OCI-LY1 (cell line): Measurements from ENCODE around the gene SUPT5H.

Source experiments
- H2AFZ ChIP-seq: fragments of 200-600 bp; sonication (generic), shearing (Covaris generic); 2 replicates; pipeline ENCODE4 v1.6.0; 2014; ENCODE audit warnings: antibody characterized with exemption, mild to moderate bottlenecking, low read length
- H3F3A ChIP-seq: fragments of 200-600 bp; sonication (generic), shearing (Covaris generic); 2 replicates; pipeline ENCODE4 v1.6.0; 2014; ENCODE audit warnings: mild to moderate bottlenecking, antibody characterized with exemption, low read length, moderate library complexity; ENCODE audit not compliant: insufficient read depth
- H3K27ac ChIP-seq: fragments of 200-600 bp; sonication (generic); 2 replicates; pipeline ENCODE4 v1.5.1; 2014; ENCODE audit warnings: low read length, mixed run types, mild to moderate bottlenecking, low read depth; ENCODE audit not compliant: poor library complexity, severe bottlenecking
- H3K27me3 ChIP-seq: fragments of 200-600 bp; sonication (generic); 2 replicates; pipeline ENCODE4 v1.6.0; 2014; ENCODE audit warnings: antibody characterized with exemption, mild to moderate bottlenecking, low read length, moderate library complexity; ENCODE audit not compliant: insufficient read depth
- H3K36me3 ChIP-seq: fragments of 200-600 bp; sonication (generic); 2 replicates; pipeline ENCODE4 v1.6.1; 2014; ENCODE audit warnings: mild to moderate bottlenecking, antibody characterized with exemption, low read length, moderate library complexity, mixed read lengths; ENCODE audit not compliant: insufficient read depth
- H3K4me1 ChIP-seq: fragments of 200-600 bp; sonication (generic); 2 replicates; pipeline ENCODE4 v1.5.1; 2014; ENCODE audit warnings: mild to moderate bottlenecking, low read length, moderate library complexity; ENCODE audit not compliant: insufficient read depth, severe bottlenecking
- H3K4me2 ChIP-seq: fragments of 200-600 bp; sonication (generic), shearing (Covaris generic); 2 replicates; pipeline ENCODE4 v1.6.1; 2014; ENCODE audit warnings: low read length
- H3K4me3 ChIP-seq: fragments of 200-600 bp; sonication (generic); 2 replicates; pipeline ENCODE4 v1.5.1; 2014; ENCODE audit warnings: low read length, low read depth, mild to moderate bottlenecking, mixed read lengths; ENCODE audit not compliant: poor library complexity, severe bottlenecking
- H3K79me2 ChIP-seq: fragments of 200-600 bp; shearing (Covaris generic); 2 replicates; pipeline ENCODE4 v1.6.1; 2016; ENCODE audit warnings: mixed run types, low read length, mixed read lengths; ENCODE audit not compliant: insufficient read depth
- H3K9ac ChIP-seq: fragments of 200-600 bp; sonication (generic), shearing (Covaris generic); 2 replicates; pipeline ENCODE4 v1.6.1; 2014; ENCODE audit warnings: mild to moderate bottlenecking, low read length, mixed read lengths
- H3K9me2 ChIP-seq: fragments of 200-600 bp; sonication (generic), shearing (Covaris generic); 2 replicates; pipeline ENCODE4 v1.6.1; 2014; ENCODE audit warnings: low read depth, mild to moderate bottlenecking, low read length, mixed read lengths
- H3K9me3 ChIP-seq: fragments of 200-600 bp; shearing (Covaris generic); 2 replicates; pipeline ENCODE4 v1.6.1; 2014; ENCODE audit warnings: low read length, mixed read lengths
- H4K20me1 ChIP-seq: fragments of 200-600 bp; sonication (generic), shearing (Covaris generic); 2 replicates; pipeline ENCODE4 v1.6.0; 2016; ENCODE audit warnings: mild to moderate bottlenecking, low read length; ENCODE audit not compliant: insufficient read depth
- CTCF ChIP-seq: fragments of 200-600 bp; sonication (generic), shearing (Covaris generic); IDR thresholded peaks from 2 replicates; pipeline ENCODE4 v1.5.1; 2017; ENCODE audit warnings: mild to moderate bottlenecking, antibody characterized with exemption, low read length, moderate library complexity, mixed read lengths
- EZH2 ChIP-seq: fragments of 200-600 bp; sonication (generic), shearing (Covaris generic); IDR thresholded peaks from 2 replicates; pipeline ENCODE4 v1.8.0; 2017; ENCODE audit warnings: borderline replicate concordance, mixed run types, mild to moderate bottlenecking, antibody characterized with exemption, low read length, moderate library complexity, mixed read lengths

SUPT5H gene

GRCh38 chr19:39469567-39469966 lies 24.2 kb downstream of the SUPT5H start:
- Histone ChIP-seq H3K4me1 (no peaks in the 10 kb centered on the region), H3K27ac (no peak overlapping the region), H3K4me2 (no peak overlapping the region), H3K36me3 (peaks cover 97% of the 10 kb centered on the region), H3F3A (no peaks in the 10 kb centered on the region), H3K4me3 (no peak overlapping the region), H3K79me2 (no peaks in the 10 kb centered on the region), H3K9me2 (no peaks in the 10 kb centered on the region), H3K9me3 (no peaks in the 10 kb centered on the region), H2AFZ (no peak overlapping the region), H3K9ac (no peak overlapping the region), H3K27me3 (no peaks in the 10 kb centered on the region), H4K20me1 (no peaks in the 10 kb centered on the region)
- TF ChIP-seq EZH2: no peak
- TF ChIP-seq CTCF: no peak

- Histone ChIP-seq H4K20me1 (no peaks in the 10 kb centered on the region), H3F3A (no peaks in the 10 kb centered on the region), H3K27me3 (no peaks in the 10 kb centered on the region), H3K36me3 (peaks cover 95% of the 10 kb centered on the region), H3K4me2 (no peak overlapping the region), H3K27ac (no peak overlapping the region), H2AFZ (no peak overlapping the region), H3K9me2 (no peaks in the 10 kb centered on the region), H3K4me3 (no peak overlapping the region), H3K9ac (no peak overlapping the region), H3K4me1 (no peaks in the 10 kb centered on the region), H3K9me3 (no peaks in the 10 kb centered on the region), H3K79me2 (no peaks in the 10 kb centered on the region)
- no peak for TF ChIP-seq EZH2
- TF ChIP-seq CTCF: no peak
Measured at GRCh38 chr19:39470724-39471339, 25.4 kb downstream of the SUPT5H start.

GRCh38 chr19:39471756-39472536 lies 26.6 kb downstream of the SUPT5H start:
- no peak overlapping the region for H3K27ac ChIP-seq
- H3K27me3 ChIP-seq: no peaks in the 10 kb centered on the region
- H3K9me3 ChIP-seq: no peaks in the 10 kb centered on the region
- no peak overlapping the region for H3K9ac ChIP-seq
- no peaks in the 10 kb centered on the region for H3K4me1 ChIP-seq
- peaks cover 96% of the 10 kb centered on the region for H3K36me3 ChIP-seq
- H4K20me1 ChIP-seq: no peaks in the 10 kb centered on the region
- TF ChIP-seq CTCF (no peak), EZH2 (no peak)
- no peaks in the 10 kb centered on the region for H3K79me2 ChIP-seq
- H2AFZ ChIP-seq: no peak overlapping the region
- no peaks in the 10 kb centered on the region for H3F3A ChIP-seq
- H3K4me3 ChIP-seq: no peak overlapping the region
- H3K4me2 ChIP-seq: no peak overlapping the region
- no peaks in the 10 kb centered on the region for H3K9me2 ChIP-seq
